ENCODE results near the gene DAP3.

GRCh38 chr1:155777582-155777981 lies 88.7 kb downstream of the DAP3 start:
- TF ChIP-seq FOXK2 (IDR thresholded peaks at IDR 0.05) (no peak), SP1 (IDR thresholded peaks at IDR 0.05) (no peak), SUZ12 (IDR thresholded peaks at IDR 0.05) (no peak), TARDBP (IDR thresholded peaks at IDR 0.05) (no peak), FOXA1 (IDR thresholded peaks at IDR 0.05) (no peak), BHLHE40 (IDR thresholded peaks at IDR 0.05; ENCODE audit: borderline replicate concordance) (no peak), HDGF (IDR thresholded peaks at IDR 0.05; ENCODE audit: borderline replicate concordance) (no peak), ELF4 (IDR thresholded peaks at IDR 0.05) (no peak), NFRKB (IDR thresholded peaks at IDR 0.05) (no peak)
